ENCODE measurements around the gene TIPARP. TPM values are rescaled to one million over a fixed set of nuclear protein-coding genes. Genes with fewer than 3 reads are reported as not detected.

Gene TIPARP
- total and polyA plus RNA-seq, 2 of the 13 experiments (the other 11 are each of a cell fraction or from before 2014, with no cell fraction given) = 7.3 to 19.7 TPM

DNA sequence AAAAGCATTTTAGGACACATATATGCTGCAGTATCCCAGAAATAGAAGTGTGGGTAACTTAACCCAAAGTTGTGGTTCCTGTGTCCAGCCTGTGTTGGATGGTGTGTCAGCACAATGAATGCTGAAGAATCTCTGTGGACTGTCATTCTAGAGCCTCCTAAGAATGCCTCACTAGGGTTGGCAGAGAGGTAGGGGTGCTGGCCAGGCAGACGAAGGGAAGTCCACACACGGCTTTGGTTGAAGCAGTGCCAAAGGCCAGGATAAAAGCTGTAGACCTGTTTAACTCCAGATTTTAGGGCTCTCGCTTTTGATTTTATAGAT lies 43.7 kb upstream of the TIPARP start:
- Histone ChIP-seq H3K79me2 (ENCODE audit: insufficient read depth, low read length) (no peaks in the 10 kb centered on the region), H3K27me3 (ENCODE audit: control insufficient read depth in 1 of 2, insufficient read depth in 2 of 2, low read length in 2 of 2) (no peaks in the 10 kb centered on the region; a peak in 1 of 5 replicates), H4K20me1 (ENCODE audit: insufficient read depth, low read length) (no peaks in the 10 kb centered on the region), H3K4me2 (ENCODE audit: low read depth, low read length) (no peak overlapping the region), H3K4me3 (replicated peaks in 1 of 3; ENCODE audit: insufficient read depth in 1 of 3, low read depth in 2 of 3, low read length in 3 of 3) (no peak overlapping the region), H3K9me3 (ENCODE audit: low read length) (no peaks in the 10 kb centered on the region), H3K4me1 (ENCODE audit: insufficient read depth, low read length) (peaks cover 23% of the 10 kb centered on the region), H3K27ac (ENCODE audit: extremely low read length, insufficient read depth, low read length) (no peak overlapping the region), H3K9ac (ENCODE audit: insufficient read depth, low read depth, low read length) (no peak overlapping the region), H2AFZ (ENCODE audit: low read length) (no peak overlapping the region), H3K36me3 (replicated peaks in 1 of 2; ENCODE audit: control insufficient read depth in 1 of 2, insufficient read depth in 2 of 2, low read length in 2 of 2) (no peaks in the 10 kb centered on the region)
- FAIRE-seq = no peak
- TF ChIP-seq SMARCE1 (IDR thresholded peaks at IDR 0.05; ENCODE audit: borderline replicate concordance) (no peak), SP140L (CRISPR knock-in tag; IDR thresholded peaks at IDR 0.05; ENCODE audit: borderline replicate concordance) (no peak), CBX1 (IDR thresholded peaks at IDR 0.05; ENCODE audit: low read depth) (no peak), SPEN (CRISPR knock-in tag; IDR thresholded peaks at IDR 0.05; ENCODE audit: low read depth) (no peak), EED (CRISPR knock-in tag; IDR thresholded peaks at IDR 0.05) (no peak), RFX5 (IDR thresholded peaks at IDR 0.05; ENCODE audit: low read depth, low read length) (no peak), KDM3A (CRISPR knock-in tag; IDR thresholded peaks at IDR 0.05; ENCODE audit: low read depth) (no peak), ZNF747 (CRISPR knock-in tag; IDR thresholded peaks at IDR 0.05; ENCODE audit: borderline replicate concordance) (no peak), ZNF367 (CRISPR knock-in tag; IDR thresholded peaks at IDR 0.05; ENCODE audit: borderline replicate concordance) (no peak), ZNF891 (CRISPR knock-in tag; IDR thresholded peaks at IDR 0.05) (no peak), TFAP4 (IDR thresholded peaks at IDR 0.05; ENCODE audit: borderline replicate concordance, low read depth) (no peak), MAFF (IDR thresholded peaks at IDR 0.05; ENCODE audit: low read depth, low read length) (no peak), ZNF331 (CRISPR knock-in tag; IDR thresholded peaks at IDR 0.05) (no peak), CENPT (CRISPR knock-in tag; IDR thresholded peaks at IDR 0.05; ENCODE audit: low read depth) (no peak), ASH2L (IDR thresholded peaks at IDR 0.05; ENCODE audit: insufficient read length, low read depth, low read length) (no peak), ZNF841 (CRISPR knock-in tag; IDR thresholded peaks at IDR 0.05; ENCODE audit: borderline replicate concordance) (no peak), ZNF737 (CRISPR knock-in tag; IDR thresholded peaks at IDR 0.05; ENCODE audit: borderline replicate concordance) (no peak)
- TF ChIP-seq, protein P1, sequence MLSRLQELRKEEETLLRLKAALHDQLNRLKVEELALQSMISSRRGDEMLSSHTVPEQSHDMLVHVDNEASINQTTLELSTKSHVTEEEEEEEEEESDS (CRISPR knock-in tag; IDR thresholded peaks at IDR 0.05; ENCODE audit: borderline replicate concordance) = no peak
- TF ChIP-seq, protein P2, sequence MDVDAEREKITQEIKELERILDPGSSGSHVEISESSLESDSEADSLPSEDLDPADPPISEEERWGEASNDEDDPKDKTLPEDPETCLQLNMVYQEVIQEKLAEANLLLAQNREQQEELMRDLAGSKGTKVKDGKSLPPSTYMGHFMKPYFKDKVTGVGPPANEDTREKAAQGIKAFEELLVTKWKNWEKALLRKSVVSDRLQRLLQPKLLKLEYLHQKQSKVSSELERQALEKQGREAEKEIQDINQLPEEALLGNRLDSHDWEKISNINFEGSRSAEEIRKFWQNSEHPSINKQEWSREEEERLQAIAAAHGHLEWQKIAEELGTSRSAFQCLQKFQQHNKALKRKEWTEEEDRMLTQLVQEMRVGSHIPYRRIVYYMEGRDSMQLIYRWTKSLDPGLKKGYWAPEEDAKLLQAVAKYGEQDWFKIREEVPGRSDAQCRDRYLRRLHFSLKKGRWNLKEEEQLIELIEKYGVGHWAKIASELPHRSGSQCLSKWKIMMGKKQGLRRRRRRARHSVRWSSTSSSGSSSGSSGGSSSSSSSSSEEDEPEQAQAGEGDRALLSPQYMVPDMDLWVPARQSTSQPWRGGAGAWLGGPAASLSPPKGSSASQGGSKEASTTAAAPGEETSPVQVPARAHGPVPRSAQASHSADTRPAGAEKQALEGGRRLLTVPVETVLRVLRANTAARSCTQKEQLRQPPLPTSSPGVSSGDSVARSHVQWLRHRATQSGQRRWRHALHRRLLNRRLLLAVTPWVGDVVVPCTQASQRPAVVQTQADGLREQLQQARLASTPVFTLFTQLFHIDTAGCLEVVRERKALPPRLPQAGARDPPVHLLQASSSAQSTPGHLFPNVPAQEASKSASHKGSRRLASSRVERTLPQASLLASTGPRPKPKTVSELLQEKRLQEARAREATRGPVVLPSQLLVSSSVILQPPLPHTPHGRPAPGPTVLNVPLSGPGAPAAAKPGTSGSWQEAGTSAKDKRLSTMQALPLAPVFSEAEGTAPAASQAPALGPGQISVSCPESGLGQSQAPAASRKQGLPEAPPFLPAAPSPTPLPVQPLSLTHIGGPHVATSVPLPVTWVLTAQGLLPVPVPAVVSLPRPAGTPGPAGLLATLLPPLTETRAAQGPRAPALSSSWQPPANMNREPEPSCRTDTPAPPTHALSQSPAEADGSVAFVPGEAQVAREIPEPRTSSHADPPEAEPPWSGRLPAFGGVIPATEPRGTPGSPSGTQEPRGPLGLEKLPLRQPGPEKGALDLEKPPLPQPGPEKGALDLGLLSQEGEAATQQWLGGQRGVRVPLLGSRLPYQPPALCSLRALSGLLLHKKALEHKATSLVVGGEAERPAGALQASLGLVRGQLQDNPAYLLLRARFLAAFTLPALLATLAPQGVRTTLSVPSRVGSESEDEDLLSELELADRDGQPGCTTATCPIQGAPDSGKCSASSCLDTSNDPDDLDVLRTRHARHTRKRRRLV (CRISPR knock-in tag; IDR thresholded peaks at IDR 0.05) = no peak
- TF ChIP-seq, protein P3, sequence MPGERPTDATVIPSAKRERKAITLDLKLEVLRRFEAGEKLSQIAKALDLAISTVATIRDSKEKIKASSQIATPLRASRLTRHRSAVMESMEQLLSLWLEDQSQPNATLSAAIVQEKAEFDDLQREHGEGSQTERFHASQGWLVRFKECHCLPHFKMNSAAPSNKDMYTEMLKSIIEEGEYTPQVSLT (CRISPR knock-in tag; IDR thresholded peaks at IDR 0.05; ENCODE audit: borderline replicate concordance, low read depth) = no peak
- CTCF ChIA-PET (ENCODE audit: low intra/inter-chr PET ratio, low total read pairs) = no interaction called here
- 48% methylated on average over 3 of the region's 3 CpGs for WGBS (ENCODE audit: low lambda C conversion rate)
- BruUV-seq (replicated peaks) = no TSS peak
- ATAC-seq = no peak
- POLR2A ChIA-PET = no interaction called here
- intact Hi-C loops (cut with micrococcal nuclease; ENCODE audit: unreplicated experiment) = no loop called here
- DNase-seq (ENCODE audit: low spot score) = no peak
- in situ Hi-C loops (cut with HindIII; ENCODE audit: extremely low pct_ligation_motif_present, low pct_unique_long_range_greater_than_20kb) = no loop called here
